22Rv1 (cell line): ENCODE data around the gene CORO1C.
"Not testable (repeated sequence)": the region's sequence is repeated elsewhere in the genome, so short reads cannot be mapped to it uniquely, and the experiment has no call there.

Source experiments
- H3K27ac ChIP-seq: fragments of 450-650 bp; 2 replicates; pipeline ENCODE4 v1.5.1; 2017
- ZFX ChIP-seq: fragments of 450-650 bp; IDR thresholded peaks from 2 replicates; pipeline ENCODE4 v1.6.1; 2017; ENCODE audit warnings: antibody characterized with exemption, borderline replicate concordance
- TF ChIP-seq, protein P1 (sequence below): fragments of 450-650 bp; IDR thresholded peaks from 2 replicates; pipeline ENCODE4 v1.5.1; 2017; ENCODE audit warnings: mild to moderate bottlenecking

Gene CORO1C

GRCh38 chr12:108752387-108752786 lies 21.1 kb upstream of the CORO1C start:
- no peak for TF ChIP-seq ZFX
- no peak overlapping the region for H3K27ac ChIP-seq

DNA sequence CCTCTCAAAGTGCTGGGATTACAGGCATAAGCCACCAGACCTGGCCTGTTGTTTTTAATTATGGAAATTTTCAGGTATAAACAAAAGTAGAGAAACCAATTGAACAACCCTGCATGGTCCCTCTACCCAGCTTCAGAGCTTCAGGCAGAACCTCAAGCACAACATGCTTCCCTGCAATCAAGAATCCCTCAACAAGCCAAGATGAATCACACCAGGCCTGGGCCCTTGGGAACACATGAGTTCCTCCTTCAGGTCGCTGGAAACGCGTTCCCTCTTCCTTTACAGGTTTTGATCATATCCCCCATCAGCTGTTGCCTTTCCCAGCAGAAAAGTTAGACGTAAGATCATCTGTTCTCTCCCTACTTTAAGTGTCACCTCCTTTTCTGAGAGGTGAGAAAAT lies 20.5 kb upstream of the CORO1C start:
- no peak overlapping the region for H3K27ac ChIP-seq
- TF ChIP-seq, protein P1, sequence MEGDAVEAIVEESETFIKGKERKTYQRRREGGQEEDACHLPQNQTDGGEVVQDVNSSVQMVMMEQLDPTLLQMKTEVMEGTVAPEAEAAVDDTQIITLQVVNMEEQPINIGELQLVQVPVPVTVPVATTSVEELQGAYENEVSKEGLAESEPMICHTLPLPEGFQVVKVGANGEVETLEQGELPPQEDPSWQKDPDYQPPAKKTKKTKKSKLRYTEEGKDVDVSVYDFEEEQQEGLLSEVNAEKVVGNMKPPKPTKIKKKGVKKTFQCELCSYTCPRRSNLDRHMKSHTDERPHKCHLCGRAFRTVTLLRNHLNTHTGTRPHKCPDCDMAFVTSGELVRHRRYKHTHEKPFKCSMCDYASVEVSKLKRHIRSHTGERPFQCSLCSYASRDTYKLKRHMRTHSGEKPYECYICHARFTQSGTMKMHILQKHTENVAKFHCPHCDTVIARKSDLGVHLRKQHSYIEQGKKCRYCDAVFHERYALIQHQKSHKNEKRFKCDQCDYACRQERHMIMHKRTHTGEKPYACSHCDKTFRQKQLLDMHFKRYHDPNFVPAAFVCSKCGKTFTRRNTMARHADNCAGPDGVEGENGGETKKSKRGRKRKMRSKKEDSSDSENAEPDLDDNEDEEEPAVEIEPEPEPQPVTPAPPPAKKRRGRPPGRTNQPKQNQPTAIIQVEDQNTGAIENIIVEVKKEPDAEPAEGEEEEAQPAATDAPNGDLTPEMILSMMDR: no peak
- no peak for TF ChIP-seq ZFX

DNA sequence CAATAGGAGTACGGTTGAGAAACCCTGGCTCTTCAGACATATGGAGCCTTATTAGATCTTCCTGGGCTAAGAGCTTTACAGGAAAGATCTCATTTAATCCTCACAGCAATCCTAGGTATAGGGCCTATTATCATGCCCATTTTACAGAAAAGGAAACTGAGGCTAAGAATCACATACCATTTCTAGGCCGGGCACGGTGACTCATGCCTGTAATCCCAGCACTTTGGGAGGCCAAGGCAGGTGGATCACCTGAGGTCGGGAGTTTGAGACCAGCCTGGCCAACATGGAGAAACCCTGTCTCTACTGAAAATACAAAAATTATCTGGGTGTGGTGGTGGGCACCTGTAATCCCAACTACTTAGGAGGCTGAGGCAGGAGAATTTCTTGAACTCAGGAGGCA lies 19.7 kb upstream of the CORO1C start:
- not testable (repeated sequence) for H3K27ac ChIP-seq

GRCh38 chr12:108750526-108750925 lies 19.2 kb upstream of the CORO1C start:
- no peak overlapping the region for H3K27ac ChIP-seq
- TF ChIP-seq, protein P1: no peak
- no peak for TF ChIP-seq ZFX

DNA sequence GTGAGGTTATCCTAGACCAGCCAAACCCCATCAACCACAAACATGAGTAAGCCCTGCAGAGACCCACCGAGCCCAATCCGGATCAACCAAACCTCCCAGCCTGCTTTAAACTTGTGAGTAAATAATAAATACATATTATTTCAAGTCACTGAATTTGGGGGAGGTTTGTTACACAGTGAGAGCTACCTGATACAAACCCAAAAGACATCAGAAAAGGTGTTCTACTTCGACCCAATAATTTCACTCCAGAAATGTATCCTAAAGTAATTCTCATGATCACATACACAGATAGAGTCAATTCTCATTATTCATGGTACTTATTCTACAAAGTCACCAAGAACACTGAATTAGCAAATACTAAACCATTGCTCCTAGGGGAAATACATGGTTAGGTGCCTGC lies 16.2 kb upstream of the CORO1C start:
- no peak for TF ChIP-seq ZFX
- TF ChIP-seq, protein P1: no peak
- H3K27ac ChIP-seq: no peak overlapping the region

DNA sequence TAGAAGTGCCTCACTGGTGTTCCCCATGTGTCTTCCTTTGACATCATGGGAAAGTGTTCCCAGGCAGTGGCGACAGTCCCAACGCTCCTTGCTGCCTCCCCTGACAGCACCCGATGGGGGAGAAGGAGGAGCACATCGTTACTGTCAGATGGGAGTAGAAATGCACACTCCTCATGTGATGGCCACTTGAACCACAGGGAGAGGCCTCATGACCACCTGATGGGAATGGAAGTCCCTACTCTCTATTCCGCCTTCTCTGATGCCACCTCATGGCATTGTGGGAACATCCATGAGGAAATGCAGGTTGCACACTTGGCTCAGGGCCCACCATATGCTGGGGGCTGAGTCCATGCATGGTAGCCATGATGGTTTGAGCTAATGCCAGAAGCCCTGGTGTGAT lies 14.3 kb upstream of the CORO1C start:
- TF ChIP-seq, protein P1: no peak
- no peak for TF ChIP-seq ZFX
- H3K27ac ChIP-seq: no peak overlapping the region

- H3K27ac ChIP-seq: no peak overlapping the region
- TF ChIP-seq ZFX: no peak
- TF ChIP-seq, protein P1: no peak
Measured at GRCh38 chr12:108744021-108744897, 12.9 kb upstream of the CORO1C start.

DNA sequence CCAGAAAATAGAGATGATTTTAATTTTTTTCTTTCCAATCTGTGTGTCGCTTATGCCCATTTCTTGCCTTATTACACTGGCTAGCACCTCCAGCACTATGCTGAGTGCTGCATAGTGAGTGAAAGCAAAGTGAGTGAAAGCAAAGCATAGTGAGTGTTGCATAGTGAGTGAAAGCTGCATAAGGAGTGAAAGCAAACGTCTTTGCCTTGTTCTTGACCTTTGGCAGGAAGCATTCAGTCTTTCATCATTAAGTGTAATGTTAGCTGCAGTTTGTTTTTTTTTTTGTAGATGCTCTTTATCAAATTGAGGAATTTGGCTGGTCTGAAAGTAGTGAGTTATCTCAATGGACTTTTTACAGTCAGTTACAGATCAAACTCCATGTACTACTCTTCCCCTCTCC lies 6.9 kb upstream of the CORO1C start:
- no peak overlapping the region for H3K27ac ChIP-seq
- TF ChIP-seq ZFX: no peak
- TF ChIP-seq, protein P1: no peak
